GM12891 (cell line): ENCODE data around the gene ZNF618.

Experiments
- POLR2A ChIP-seq: IDR thresholded peaks from 2 replicates; pipeline ENCODE4 v1.6.1; 2011; ENCODE audit warnings: low read depth, low read length, control low read depth
- POLR2AphosphoS5 ChIP-seq: IDR thresholded peaks from 2 replicates; pipeline ENCODE4 v1.6.1; 2011; ENCODE audit warnings: low read depth, low read length, control low read depth
- POU2F2 ChIP-seq: IDR thresholded peaks from 2 replicates; pipeline ENCODE4 v1.6.1; 2011; ENCODE audit warnings: low read depth, mild to moderate bottlenecking, control low read depth, low read length, moderate library complexity
- TAF1 ChIP-seq: IDR thresholded peaks from 2 replicates; pipeline ENCODE4 v1.6.1; 2011; ENCODE audit warnings: low read depth, low read length, control low read depth

DNA sequence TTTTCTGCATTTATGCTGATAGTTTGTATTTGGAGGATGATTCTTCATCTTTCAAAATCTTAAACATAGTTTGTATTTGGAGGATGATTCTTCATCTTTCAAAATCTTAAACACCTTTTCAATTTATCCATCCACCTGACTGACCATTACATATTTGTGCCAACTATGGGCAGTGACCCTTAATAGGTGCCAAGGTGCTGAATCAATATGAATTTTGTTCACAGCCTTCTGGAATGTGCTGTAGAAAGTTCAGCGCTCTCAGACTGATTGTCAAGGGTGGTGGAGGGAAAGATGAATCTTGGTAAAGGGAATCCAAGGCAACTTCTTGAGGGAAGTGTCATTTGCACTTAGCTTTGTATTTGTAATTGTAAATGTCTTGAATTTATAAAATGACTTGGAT is 18.1 kb downstream of the ZNF618 start:
- no peak for TF ChIP-seq POLR2AphosphoS5
- no peak for TF ChIP-seq TAF1
- TF ChIP-seq POLR2A: no peak
- TF ChIP-seq POU2F2: no peak
